Panc1 (cell line): ENCODE data around the gene CDK14.

Source experiments
- POLR2AphosphoS5 ChIP-seq: IDR thresholded peaks from 2 replicates; pipeline ENCODE4 v1.6.1; 2012; ENCODE audit warnings: mild to moderate bottlenecking, low read depth, low read length, moderate library complexity
- TF ChIP-seq, protein P1 (sequence below): fragments of 450-650 bp; IDR thresholded peaks from 2 replicates; pipeline ENCODE4 v1.5.1; 2017; ENCODE audit warnings: mild to moderate bottlenecking
- TF ChIP-seq, protein P2 (sequence below), 2 experiments: IDR thresholded peaks; 2 replicates each; pipeline ENCODE4 v1.6.1; 2011 to 2012; ENCODE audit warnings: low read depth in 2 of 2, control low read depth in 1 of 2, low read length in 1 of 2, mild to moderate bottlenecking in 1 of 2, moderate library complexity in 1 of 2; ENCODE audit not compliant: insufficient read depth in 1 of 2

DNA sequence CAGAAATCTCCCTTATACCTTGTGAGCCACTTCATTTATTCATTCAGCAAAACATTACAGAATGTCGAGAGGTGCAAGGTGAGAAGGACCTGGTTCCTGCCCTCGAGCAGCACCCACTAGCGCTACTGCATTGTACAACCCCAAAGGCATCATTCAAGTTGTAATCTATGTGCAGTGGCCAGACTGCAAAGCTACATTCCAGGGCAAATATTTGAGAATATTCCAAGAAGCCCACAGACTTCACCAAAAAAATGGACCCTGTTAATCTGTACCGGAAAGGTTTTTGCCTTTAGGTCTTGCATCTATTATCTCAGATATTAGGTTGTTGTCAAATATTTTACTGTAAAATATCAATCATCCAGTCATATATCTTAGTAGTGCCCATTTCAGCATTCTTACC lies 372.8 kb downstream of the CDK14 start:
- TF ChIP-seq, protein P1, sequence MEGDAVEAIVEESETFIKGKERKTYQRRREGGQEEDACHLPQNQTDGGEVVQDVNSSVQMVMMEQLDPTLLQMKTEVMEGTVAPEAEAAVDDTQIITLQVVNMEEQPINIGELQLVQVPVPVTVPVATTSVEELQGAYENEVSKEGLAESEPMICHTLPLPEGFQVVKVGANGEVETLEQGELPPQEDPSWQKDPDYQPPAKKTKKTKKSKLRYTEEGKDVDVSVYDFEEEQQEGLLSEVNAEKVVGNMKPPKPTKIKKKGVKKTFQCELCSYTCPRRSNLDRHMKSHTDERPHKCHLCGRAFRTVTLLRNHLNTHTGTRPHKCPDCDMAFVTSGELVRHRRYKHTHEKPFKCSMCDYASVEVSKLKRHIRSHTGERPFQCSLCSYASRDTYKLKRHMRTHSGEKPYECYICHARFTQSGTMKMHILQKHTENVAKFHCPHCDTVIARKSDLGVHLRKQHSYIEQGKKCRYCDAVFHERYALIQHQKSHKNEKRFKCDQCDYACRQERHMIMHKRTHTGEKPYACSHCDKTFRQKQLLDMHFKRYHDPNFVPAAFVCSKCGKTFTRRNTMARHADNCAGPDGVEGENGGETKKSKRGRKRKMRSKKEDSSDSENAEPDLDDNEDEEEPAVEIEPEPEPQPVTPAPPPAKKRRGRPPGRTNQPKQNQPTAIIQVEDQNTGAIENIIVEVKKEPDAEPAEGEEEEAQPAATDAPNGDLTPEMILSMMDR = no peak
- TF ChIP-seq, protein P2, sequence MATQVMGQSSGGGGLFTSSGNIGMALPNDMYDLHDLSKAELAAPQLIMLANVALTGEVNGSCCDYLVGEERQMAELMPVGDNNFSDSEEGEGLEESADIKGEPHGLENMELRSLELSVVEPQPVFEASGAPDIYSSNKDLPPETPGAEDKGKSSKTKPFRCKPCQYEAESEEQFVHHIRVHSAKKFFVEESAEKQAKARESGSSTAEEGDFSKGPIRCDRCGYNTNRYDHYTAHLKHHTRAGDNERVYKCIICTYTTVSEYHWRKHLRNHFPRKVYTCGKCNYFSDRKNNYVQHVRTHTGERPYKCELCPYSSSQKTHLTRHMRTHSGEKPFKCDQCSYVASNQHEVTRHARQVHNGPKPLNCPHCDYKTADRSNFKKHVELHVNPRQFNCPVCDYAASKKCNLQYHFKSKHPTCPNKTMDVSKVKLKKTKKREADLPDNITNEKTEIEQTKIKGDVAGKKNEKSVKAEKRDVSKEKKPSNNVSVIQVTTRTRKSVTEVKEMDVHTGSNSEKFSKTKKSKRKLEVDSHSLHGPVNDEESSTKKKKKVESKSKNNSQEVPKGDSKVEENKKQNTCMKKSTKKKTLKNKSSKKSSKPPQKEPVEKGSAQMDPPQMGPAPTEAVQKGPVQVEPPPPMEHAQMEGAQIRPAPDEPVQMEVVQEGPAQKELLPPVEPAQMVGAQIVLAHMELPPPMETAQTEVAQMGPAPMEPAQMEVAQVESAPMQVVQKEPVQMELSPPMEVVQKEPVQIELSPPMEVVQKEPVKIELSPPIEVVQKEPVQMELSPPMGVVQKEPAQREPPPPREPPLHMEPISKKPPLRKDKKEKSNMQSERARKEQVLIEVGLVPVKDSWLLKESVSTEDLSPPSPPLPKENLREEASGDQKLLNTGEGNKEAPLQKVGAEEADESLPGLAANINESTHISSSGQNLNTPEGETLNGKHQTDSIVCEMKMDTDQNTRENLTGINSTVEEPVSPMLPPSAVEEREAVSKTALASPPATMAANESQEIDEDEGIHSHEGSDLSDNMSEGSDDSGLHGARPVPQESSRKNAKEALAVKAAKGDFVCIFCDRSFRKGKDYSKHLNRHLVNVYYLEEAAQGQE (IDR thresholded peaks at IDR 0.05; ENCODE audit: insufficient read depth in 1 of 2, low read depth in 2 of 2, low read length in 1 of 2) = no peak
- no peak for TF ChIP-seq POLR2AphosphoS5
